Measurements from ENCODE around the gene RHOV. TPM values are rescaled to one million over a fixed set of nuclear protein-coding genes. Genes with fewer than 3 reads are reported as not detected.

Gene RHOV
- total RNA-seq, 2 experiments from 2014 or later = 0.22 TPM; not detected in 1

GRCh38 chr15:40850576-40851112, 23.4 kb downstream of the RHOV start:
- no peaks in the 10 kb centered on the region for H3K36me3 Mint-ChIP-seq (ENCODE audit: low read depth)
- intact Hi-C loops (cut with micrococcal nuclease) = no loop called here

GRCh38 chr15:40847223-40847961, 26.6 kb downstream of the RHOV start:
- Mint-ChIP-seq H3K9me3 (no peaks in the 10 kb centered on the region), H3K27ac (no peak overlapping the region), H3K36me3 (ENCODE audit: low read depth) (peaks cover 3% of the 10 kb centered on the region), H3K27me3 (ENCODE audit: low read depth) (peaks cover 8% of the 10 kb centered on the region), H3K4me3 (no peak overlapping the region), H3K4me1 (ENCODE audit: low read depth) (peaks cover 21% of the 10 kb centered on the region)
- DNase-seq = no peak
- CTCF ChIA-PET = interaction anchor here (0.8 to 8.2 kb wide), 3 partner anchors 8 to 45 kb away, joined by 3 to 76 read pairs (median 4); no protein-coding TSS in a partner anchor
- intact Hi-C loops (cut with micrococcal nuclease) = no loop called here

More at GRCh38 chr15:40850576-40851112, 23.4 kb downstream of the RHOV start:
- peaks cover 13% of the 10 kb centered on the region for H3K4me1 Mint-ChIP-seq (ENCODE audit: low read depth)
- no peaks in the 10 kb centered on the region for H3K9me3 Mint-ChIP-seq
- H3K4me3 Mint-ChIP-seq = no peak overlapping the region
- DNase-seq = no peak
- CTCF ChIA-PET = interaction anchor here (1.3 to 14.2 kb wide), 3 partner anchors 8 to 50 kb away, joined by 4 to 393 read pairs (median 76); partner anchors contain the start of gene VPS18
- H3K27me3 Mint-ChIP-seq (ENCODE audit: low read depth) = no peaks in the 10 kb centered on the region
- H3K27ac Mint-ChIP-seq = no peak overlapping the region

GRCh38 chr15:40846841-40847222, 27.2 kb downstream of the RHOV start:
- Mint-ChIP-seq H3K9me3 (no peaks in the 10 kb centered on the region), H3K27ac (no peak overlapping the region), H3K36me3 (ENCODE audit: low read depth) (peaks cover 3% of the 10 kb centered on the region), H3K4me1 (ENCODE audit: low read depth) (peaks cover 21% of the 10 kb centered on the region), H3K27me3 (ENCODE audit: low read depth) (peaks cover 12% of the 10 kb centered on the region), H3K4me3 (no peak overlapping the region)
- no peak for DNase-seq
- intact Hi-C loops (cut with micrococcal nuclease) = no loop called here
- CTCF ChIA-PET = interaction anchor here (0.8 to 8.2 kb wide), 3 partner anchors 9 to 45 kb away, joined by 3 to 76 read pairs (median 4); no protein-coding TSS in a partner anchor

GRCh38 chr15:40845511-40846284, 28.3 kb downstream of the RHOV start:
- Mint-ChIP-seq H3K9me3 (no peaks in the 10 kb centered on the region), H3K4me3 (peak overlapping the region; percentile 40), H3K36me3 (ENCODE audit: low read depth) (peaks cover 3% of the 10 kb centered on the region), H3K27me3 (ENCODE audit: low read depth) (peaks cover 12% of the 10 kb centered on the region), H3K4me1 (ENCODE audit: low read depth) (peaks cover 21% of the 10 kb centered on the region), H3K27ac (no peak overlapping the region)
- intact Hi-C loops (cut with micrococcal nuclease) = no loop called here
- CTCF ChIA-PET = interaction anchor here (0.7 to 8.2 kb wide), 5 partner anchors 13 to 50 kb away, joined by 3 to 76 read pairs (median 4); partner anchors contain the start of gene RHOV
- DNase-seq = no peak

GRCh38 chr15:40845036-40845435, 29.0 kb downstream of the RHOV start:
- H3K9me3 Mint-ChIP-seq = no peaks in the 10 kb centered on the region
- CTCF ChIA-PET = interaction anchor here (0.7 to 8.2 kb wide), 7 partner anchors 13 to 97 kb away, joined by 3 to 76 read pairs (median 4); partner anchors contain the start of gene RHOV
- intact Hi-C loops (cut with micrococcal nuclease) = no loop called here
- peak overlapping the region; percentile 80 for H3K4me3 Mint-ChIP-seq
- no peak overlapping the region for H3K27ac Mint-ChIP-seq
- H3K36me3 Mint-ChIP-seq (ENCODE audit: low read depth) = peaks cover 3% of the 10 kb centered on the region
- H3K27me3 Mint-ChIP-seq (ENCODE audit: low read depth) = peaks cover 12% of the 10 kb centered on the region
- no peak for DNase-seq
- H3K4me1 Mint-ChIP-seq (ENCODE audit: low read depth) = peaks cover 21% of the 10 kb centered on the region

GRCh38 chr15:40844696-40845030, 29.4 kb downstream of the RHOV start:
- CTCF ChIA-PET = interaction anchor here (0.7 to 8.2 kb wide), 8 partner anchors 14 to 97 kb away, joined by 3 to 76 read pairs (median 4); partner anchors contain the start of genes RHOV and VPS18
- intact Hi-C loops (cut with micrococcal nuclease) = loop anchor here (1.0 kb wide), 2 partner anchors 37 to 387 kb away; partner anchors contain the start of genes CHP1, DNAJC17 and ZFYVE19
- Mint-ChIP-seq H3K27ac (no peak overlapping the region), H3K36me3 (ENCODE audit: low read depth) (peaks cover 3% of the 10 kb centered on the region), H3K4me3 (peak overlapping the region; percentile 80), H3K27me3 (ENCODE audit: low read depth) (peaks cover 12% of the 10 kb centered on the region), H3K4me1 (ENCODE audit: low read depth) (peaks cover 21% of the 10 kb centered on the region), H3K9me3 (no peaks in the 10 kb centered on the region)
- peak; percentile 49 for DNase-seq

GRCh38 chr15:40843885-40844695, 29.9 kb downstream of the RHOV start, which contains the start of gene SPINT1:
SPINT1 (plus strand) TSS chr15:40844048; CDS start chr15:40844555, 507 bp downstream.
- Mint-ChIP-seq H3K4me1 (ENCODE audit: low read depth) (peaks cover 21% of the 10 kb centered on the region), H3K27me3 (ENCODE audit: low read depth) (peaks cover 12% of the 10 kb centered on the region)

GRCh38 chr15:40843261-40843884, 30.7 kb downstream of the RHOV start:
- DNase-seq = no peak
- Mint-ChIP-seq H3K9me3 (no peaks in the 10 kb centered on the region), H3K4me1 (ENCODE audit: low read depth) (peaks cover 21% of the 10 kb centered on the region), H3K27ac (no peak overlapping the region), H3K4me3 (peak overlapping the region; percentile 64), H3K27me3 (ENCODE audit: low read depth) (peaks cover 12% of the 10 kb centered on the region), H3K36me3 (ENCODE audit: low read depth) (peaks cover 3% of the 10 kb centered on the region)
- CTCF ChIA-PET = interaction anchor here (0.8 to 8.2 kb wide), 6 partner anchors 15 to 164 kb away, joined by 3 to 76 read pairs (median 5); partner anchors contain the start of gene VPS18
- intact Hi-C loops (cut with micrococcal nuclease) = no loop called here

More at GRCh38 chr15:40843885-40844695, 29.9 kb downstream of the RHOV start, which contains the start of gene SPINT1:
- H3K9me3 Mint-ChIP-seq = no peaks in the 10 kb centered on the region
- DNase-seq = peak; percentile 72
- intact Hi-C loops (cut with micrococcal nuclease) = loop anchor here (1.0 kb wide), 2 partner anchors 37 to 387 kb away; partner anchors contain the start of genes CHP1, DNAJC17 and ZFYVE19
- peak within 1 kb of the TSS; percentile 80 for H3K4me3 Mint-ChIP-seq
- CTCF ChIA-PET = interaction anchor here (0.8 to 8.2 kb wide), 6 partner anchors 14 to 165 kb away, joined by 3 to 76 read pairs (median 5); partner anchors contain the start of gene VPS18
- H3K36me3 Mint-ChIP-seq (ENCODE audit: low read depth) = peaks cover 3% of the 10 kb centered on the region
- H3K27ac Mint-ChIP-seq = no peak within 1 kb of the TSS

GRCh38 chr15:40841741-40842140, 32.3 kb downstream of the RHOV start:
- H3K27ac Mint-ChIP-seq = no peak overlapping the region
- DNase-seq = no peak
- intact Hi-C loops (cut with micrococcal nuclease) = no loop called here
- H3K4me3 Mint-ChIP-seq = no peak overlapping the region
- H3K36me3 Mint-ChIP-seq (ENCODE audit: low read depth) = peaks cover 3% of the 10 kb centered on the region
- H3K9me3 Mint-ChIP-seq = no peaks in the 10 kb centered on the region
- CTCF ChIA-PET = interaction anchor here (1.2 kb wide), 1 partner anchor 17 kb away, joined by 6 read pairs; no protein-coding TSS in a partner anchor
- peaks cover 12% of the 10 kb centered on the region for H3K27me3 Mint-ChIP-seq (ENCODE audit: low read depth)
- peaks cover 11% of the 10 kb centered on the region for H3K4me1 Mint-ChIP-seq (ENCODE audit: low read depth)

GRCh38 chr15:40838756-40839155, 35.3 kb downstream of the RHOV start:
- Mint-ChIP-seq H3K4me1 (ENCODE audit: low read depth) (no peaks in the 10 kb centered on the region), H3K27me3 (ENCODE audit: low read depth) (peaks cover 8% of the 10 kb centered on the region), H3K36me3 (ENCODE audit: low read depth) (no peaks in the 10 kb centered on the region), H3K27ac (no peak overlapping the region), H3K4me3 (no peak overlapping the region), H3K9me3 (no peaks in the 10 kb centered on the region)
- CTCF ChIA-PET = interaction anchor here (0.8 to 1.4 kb wide), 4 partner anchors 20 to 206 kb away, joined by 3 to 4 read pairs (median 4); no protein-coding TSS in a partner anchor
- intact Hi-C loops (cut with micrococcal nuclease) = no loop called here
- DNase-seq = no peak

GRCh38 chr15:40836020-40836419, 38.0 kb downstream of the RHOV start:
- no peak overlapping the region for H3K4me3 Mint-ChIP-seq
- H3K4me1 Mint-ChIP-seq (ENCODE audit: low read depth) = no peaks in the 10 kb centered on the region
- H3K36me3 Mint-ChIP-seq (ENCODE audit: low read depth) = no peaks in the 10 kb centered on the region
- H3K27ac Mint-ChIP-seq = no peak overlapping the region
- CTCF ChIA-PET = no interaction called here
- intact Hi-C loops (cut with micrococcal nuclease) = no loop called here
- no peak for DNase-seq
- H3K9me3 Mint-ChIP-seq = no peaks in the 10 kb centered on the region
- H3K27me3 Mint-ChIP-seq (ENCODE audit: low read depth) = no peaks in the 10 kb centered on the region

Measured in activated naive CD4-positive, alpha-beta T cell treated with anti-CD3 and anti-CD28 coated beads for 36 hours (primary cell).